Astrocyte of the cerebellum (primary cell): ENCODE data around the gene ZFYVE16.
"Not testable (repeated sequence)": the region's sequence is repeated elsewhere in the genome, so short reads cannot be mapped to it uniquely, and the experiment has no call there.

Experiments
- DNase-seq: peaks from one replicate; pipeline ENCODE4 v3.0.0-alpha.2; 2011; ENCODE audit warnings: low read depth
- H3K4me3 ChIP-seq: 2 replicates; pipeline ENCODE4 v1.5.1; 2011; ENCODE audit warnings: mild to moderate bottlenecking, low read depth, low read length, moderate library complexity
- in situ Hi-C: cut with HindIII; loops from 2 replicates; pipeline ENCODE4 v1.10.0; 2017; ENCODE audit warnings: low sequenced_read_pairs
- TF ChIP-seq, protein P1 (sequence below): IDR thresholded peaks from 2 replicates; pipeline ENCODE4 v1.5.1; 2012; ENCODE audit warnings: low read length, low read depth, moderate library complexity, mild to moderate bottlenecking; ENCODE audit errors: missing control alignments

ZFYVE16 gene

DNA sequence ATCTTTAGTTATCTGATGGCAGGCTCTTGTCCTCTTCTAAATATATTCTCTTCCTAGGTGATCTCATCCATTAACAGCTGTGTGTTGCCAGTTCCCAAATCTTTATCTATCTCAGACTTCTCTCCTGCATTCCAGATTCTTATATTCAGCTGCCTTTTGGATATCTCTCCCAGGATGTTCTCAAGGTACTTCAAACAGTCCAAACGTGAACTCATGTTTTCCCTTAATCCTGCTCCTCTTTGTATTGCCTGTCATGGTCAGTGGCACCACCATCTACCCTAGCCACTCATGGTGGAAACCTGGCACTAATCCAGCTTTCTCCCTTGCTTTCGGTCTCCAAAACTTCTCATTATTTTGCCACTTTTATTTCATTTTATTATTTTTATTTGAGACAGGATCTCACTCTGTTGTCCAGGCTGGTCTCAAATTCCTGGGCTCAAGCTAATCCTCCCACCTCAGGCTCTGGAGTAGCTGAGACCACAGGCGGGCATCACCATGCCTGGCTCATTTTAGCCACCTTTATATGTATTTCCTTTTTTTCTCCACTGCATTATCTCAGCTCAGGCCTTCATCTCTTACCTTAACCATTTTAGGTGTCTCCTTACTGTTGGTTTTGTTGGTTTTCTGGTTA is 3.8 kb downstream of the ZFYVE16 start:
- H3K4me3 ChIP-seq, result no peak overlapping the region
- TF ChIP-seq, protein P1, sequence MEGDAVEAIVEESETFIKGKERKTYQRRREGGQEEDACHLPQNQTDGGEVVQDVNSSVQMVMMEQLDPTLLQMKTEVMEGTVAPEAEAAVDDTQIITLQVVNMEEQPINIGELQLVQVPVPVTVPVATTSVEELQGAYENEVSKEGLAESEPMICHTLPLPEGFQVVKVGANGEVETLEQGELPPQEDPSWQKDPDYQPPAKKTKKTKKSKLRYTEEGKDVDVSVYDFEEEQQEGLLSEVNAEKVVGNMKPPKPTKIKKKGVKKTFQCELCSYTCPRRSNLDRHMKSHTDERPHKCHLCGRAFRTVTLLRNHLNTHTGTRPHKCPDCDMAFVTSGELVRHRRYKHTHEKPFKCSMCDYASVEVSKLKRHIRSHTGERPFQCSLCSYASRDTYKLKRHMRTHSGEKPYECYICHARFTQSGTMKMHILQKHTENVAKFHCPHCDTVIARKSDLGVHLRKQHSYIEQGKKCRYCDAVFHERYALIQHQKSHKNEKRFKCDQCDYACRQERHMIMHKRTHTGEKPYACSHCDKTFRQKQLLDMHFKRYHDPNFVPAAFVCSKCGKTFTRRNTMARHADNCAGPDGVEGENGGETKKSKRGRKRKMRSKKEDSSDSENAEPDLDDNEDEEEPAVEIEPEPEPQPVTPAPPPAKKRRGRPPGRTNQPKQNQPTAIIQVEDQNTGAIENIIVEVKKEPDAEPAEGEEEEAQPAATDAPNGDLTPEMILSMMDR, result no peak
- in situ Hi-C loops, result no loop called here
- DNase-seq, result no peak

DNA sequence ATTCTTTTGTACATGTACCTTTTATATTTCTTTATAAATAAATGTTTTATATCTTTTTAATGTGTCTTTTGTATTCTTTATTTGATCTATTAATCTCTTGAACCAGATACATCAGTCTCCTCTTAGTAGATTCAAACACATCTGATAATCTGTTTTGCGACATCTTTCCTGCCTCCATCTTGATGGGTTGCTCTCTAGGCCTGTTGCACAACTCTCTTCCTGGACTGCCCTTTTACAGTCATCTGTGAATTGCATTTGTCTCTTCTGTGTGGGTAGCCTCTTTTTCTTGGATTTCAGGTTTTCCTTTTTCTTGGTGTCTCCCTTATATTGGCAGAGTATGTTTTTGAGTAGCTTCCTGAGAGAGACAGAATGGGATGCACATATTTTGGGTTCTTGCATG is 6.2 kb downstream of the ZFYVE16 start:
- no peak for DNase-seq
- TF ChIP-seq, protein P1, result no peak
- H3K4me3 ChIP-seq, result no peak overlapping the region
- in situ Hi-C loops, result no loop called here

DNA sequence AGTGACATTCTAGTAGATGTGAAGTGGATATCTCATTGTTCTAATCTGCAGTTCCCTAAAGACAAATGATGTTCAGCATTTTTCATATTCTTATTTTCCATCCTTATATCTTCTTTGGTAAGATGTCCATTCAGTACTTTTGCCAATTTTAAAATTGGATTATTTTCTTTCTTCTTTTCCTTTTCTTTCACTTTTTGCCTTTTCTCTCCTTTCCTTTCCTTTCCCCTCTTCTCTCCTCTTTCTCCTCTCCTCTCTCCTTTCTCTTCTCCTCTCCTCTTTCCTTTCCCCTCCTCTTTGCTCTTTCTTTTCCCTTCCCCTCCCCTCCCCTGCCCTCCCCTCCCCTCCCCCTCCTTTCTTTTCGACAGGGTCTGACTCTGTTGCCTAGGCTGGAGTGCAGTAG is 10.1 kb downstream of the ZFYVE16 start:
- TF ChIP-seq, protein P1, result no peak
- no peak overlapping the region for H3K4me3 ChIP-seq
- no peak for DNase-seq
- in situ Hi-C loops, result no loop called here

DNA sequence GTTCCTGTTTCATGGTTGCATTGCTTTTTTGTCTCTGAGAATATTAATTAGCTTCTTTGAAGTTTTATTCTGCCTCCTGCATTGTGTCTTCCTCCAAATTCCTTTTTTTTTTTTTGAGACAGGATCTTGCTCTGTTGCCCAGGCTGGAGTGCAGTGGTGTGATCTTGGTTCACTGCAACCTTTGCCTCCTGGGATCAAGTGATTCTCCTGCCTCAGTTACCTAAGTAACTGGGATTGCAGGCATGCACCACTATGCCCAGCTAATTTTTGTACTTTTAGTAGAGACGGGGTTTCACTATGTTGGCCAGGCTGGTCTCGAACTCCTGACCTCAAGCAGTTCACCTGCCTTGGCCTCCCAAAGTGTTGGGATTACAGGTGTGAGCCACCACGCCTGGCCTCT is 16.5 kb downstream of the ZFYVE16 start:
- DNase-seq, in situ Hi-C loops: not testable (repeated sequence)

DNA sequence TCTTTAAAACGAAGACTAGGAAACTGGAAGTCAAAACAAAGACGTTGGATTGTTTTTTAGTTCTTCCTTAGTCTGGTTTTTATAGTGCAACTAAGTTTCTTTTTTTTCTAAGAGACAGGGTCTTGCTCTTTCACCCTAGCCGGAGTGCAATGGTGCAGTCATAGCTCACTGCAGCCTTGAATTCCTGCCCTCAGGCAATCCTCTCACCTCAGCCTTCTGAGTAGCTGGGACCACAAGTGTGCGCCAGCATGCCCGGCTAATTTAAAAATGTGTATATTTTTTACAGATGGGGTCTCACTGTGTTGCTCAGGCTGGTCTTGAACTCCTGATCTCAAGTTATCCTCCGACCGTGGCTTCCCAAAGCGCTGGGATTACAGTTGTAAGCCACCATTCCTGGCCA is 27.6 kb downstream of the ZFYVE16 start:
- in situ Hi-C loops, result no loop called here
- no peak overlapping the region for H3K4me3 ChIP-seq
- TF ChIP-seq, protein P1, result no peak

More for the DNA sequence above, 16.5 kb downstream of the ZFYVE16 start:
- H3K4me3 ChIP-seq, result not testable (repeated sequence)

DNA sequence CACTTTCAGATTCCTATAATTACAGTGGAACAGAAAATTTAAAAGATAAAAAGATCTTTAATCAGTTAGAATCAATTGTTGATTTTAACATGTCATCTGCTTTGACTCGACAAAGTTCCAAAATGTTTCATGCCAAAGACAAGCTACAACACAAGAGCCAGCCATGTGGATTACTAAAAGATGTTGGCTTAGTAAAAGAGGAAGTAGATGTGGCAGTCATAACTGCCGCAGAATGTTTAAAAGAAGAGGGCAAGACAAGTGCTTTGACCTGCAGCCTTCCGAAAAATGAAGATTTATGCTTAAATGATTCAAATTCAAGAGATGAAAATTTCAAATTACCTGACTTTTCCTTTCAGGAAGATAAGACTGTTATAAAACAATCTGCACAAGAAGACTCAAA is 29.5 kb downstream of the ZFYVE16 start:
- H3K4me3 ChIP-seq, result no peak overlapping the region
- TF ChIP-seq, protein P1, result no peak
- in situ Hi-C loops, result no loop called here
- no peak for DNase-seq

More for the DNA sequence above, 27.6 kb downstream of the ZFYVE16 start:
- DNase-seq, result no peak

DNA sequence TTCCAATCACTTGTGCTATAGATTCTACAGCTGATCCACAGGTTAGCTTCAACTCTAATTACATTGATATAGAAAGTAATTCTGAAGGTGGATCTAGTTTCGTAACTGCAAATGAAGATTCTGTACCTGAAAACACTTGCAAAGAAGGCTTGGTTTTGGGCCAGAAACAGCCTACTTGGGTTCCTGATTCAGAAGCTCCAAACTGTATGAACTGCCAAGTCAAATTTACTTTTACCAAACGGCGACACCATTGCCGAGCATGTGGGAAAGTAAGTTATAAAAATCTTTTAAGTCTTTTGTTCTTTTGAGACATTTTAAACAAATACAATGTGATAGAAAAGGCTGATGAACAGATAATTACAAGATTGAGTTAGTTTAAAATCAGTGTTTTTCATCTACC is 30.9 kb downstream of the ZFYVE16 start:
- TF ChIP-seq, protein P1, result no peak
- no peak overlapping the region for H3K4me3 ChIP-seq
- in situ Hi-C loops, result no loop called here
- no peak for DNase-seq
